ENCODE measurements around the gene PTPRK. TPM values are rescaled to one million over a fixed set of nuclear protein-coding genes. Genes with fewer than 3 reads are reported as not detected.

The PTPRK gene
- polyA plus RNA-seq, 3 donors, result 46.9 to 52.3 (median 51.2) TPM

GRCh38 chr6:127966616-127967015, 553.8 kb downstream of the PTPRK start:
- no peak for DNase-seq

GRCh38 chr6:127963495-127963894, 556.9 kb downstream of the PTPRK start:
- DNase-seq, result no peak

GRCh38 chr6:127959869-127960268, 560.5 kb downstream of the PTPRK start:
- no peak for DNase-seq

GRCh38 chr6:127956956-127957355, 563.4 kb downstream of the PTPRK start:
- DNase-seq, result no peak

GRCh38 chr6:127956260-127956888, 564.0 kb downstream of the PTPRK start:
- no peak for DNase-seq

- DNase-seq, result no peak
These were observed 566.3 kb downstream of the PTPRK start for GRCh38 chr6:127954082-127954481.

GRCh38 chr6:127952831-127953230, 567.6 kb downstream of the PTPRK start:
- DNase-seq, result no peak

GRCh38 chr6:127952176-127952575, 568.2 kb downstream of the PTPRK start:
- DNase-seq, result no peak

- no peak for DNase-seq
These were observed 569.1 kb downstream of the PTPRK start for GRCh38 chr6:127951172-127951917.

- DNase-seq, result no peak
These were observed 569.7 kb downstream of the PTPRK start for GRCh38 chr6:127950566-127951145.

- DNase-seq, result no peak
These were observed 571.1 kb downstream of the PTPRK start for GRCh38 chr6:127949251-127949650.

- DNase-seq, result no peak
These were observed 574.0 kb downstream of the PTPRK start for GRCh38 chr6:127946388-127946787.

- DNase-seq, result no peak
These were observed 574.8 kb downstream of the PTPRK start for GRCh38 chr6:127945434-127946097.

- DNase-seq, result no peak
These were observed 579.2 kb downstream of the PTPRK start for GRCh38 chr6:127941228-127941627.

GRCh38 chr6:127939442-127940066, 580.8 kb downstream of the PTPRK start:
- no peak for DNase-seq

GRCh38 chr6:127938701-127939100, 581.7 kb downstream of the PTPRK start:
- no peak for DNase-seq

- DNase-seq, result no peak
These were observed 582.7 kb downstream of the PTPRK start for GRCh38 chr6:127937747-127938146.

GRCh38 chr6:127937102-127937501, 583.3 kb downstream of the PTPRK start:
- no peak for DNase-seq

- DNase-seq, result no peak
These were observed 585.4 kb downstream of the PTPRK start for GRCh38 chr6:127934956-127935355.

GRCh38 chr6:127933852-127934840, 586.3 kb downstream of the PTPRK start:
- no peak for DNase-seq

GRCh38 chr6:127933137-127933536, 587.3 kb downstream of the PTPRK start:
- DNase-seq, result no peak
